HUES48 (cell line): ENCODE results near the gene TMEM214.

ENCODE experiments used
- H3K27ac ChIP-seq: one replicate; pipeline ENCODE4 v1.7.0; 2013; ENCODE audit warnings: low read depth, low read length, inconsistent platforms
- H3K27me3 ChIP-seq: 2 replicates; pipeline ENCODE4 v1.6.1; 2013; ENCODE audit warnings: mild to moderate bottlenecking, low read length; ENCODE audit not compliant: control insufficient read depth, insufficient read depth
- H3K36me3 ChIP-seq: 2 replicates; pipeline ENCODE4 v1.6.1; 2013; ENCODE audit warnings: low read length; ENCODE audit not compliant: control insufficient read depth, insufficient read depth
- H3K4me1 ChIP-seq: 2 replicates; pipeline ENCODE4 v1.6.1; 2013; ENCODE audit warnings: mild to moderate bottlenecking, low read length; ENCODE audit not compliant: control insufficient read depth, insufficient read depth
- H3K4me3 ChIP-seq: 2 replicates; pipeline ENCODE4 v1.5.1; 2013; ENCODE audit warnings: mild to moderate bottlenecking, low read depth, low read length
- H3K9ac ChIP-seq: 2 replicates; pipeline ENCODE4 v1.6.1; 2013; ENCODE audit warnings: mild to moderate bottlenecking, low read depth, low read length, moderate library complexity
- H3K9me3 ChIP-seq: 2 replicates; pipeline ENCODE4 v1.6.1; 2013; ENCODE audit warnings: low read length; ENCODE audit not compliant: control insufficient read depth, insufficient read depth

The TMEM214 gene

GRCh38 chr2:27087823-27088410, 55.2 kb downstream of the TMEM214 start:
- Histone ChIP-seq H3K4me1 (0 out of 2 replicates have a peak, but pooled peaks cover 5% of the 10 kb centered on the region), H3K36me3 (no peaks in the 10 kb centered on the region), H3K27me3 (peaks cover 16% of the 10 kb centered on the region), H3K4me3 (peak overlapping the region; percentile 76; the same call in 1 of the 2 replicates), H3K27ac (no peak overlapping the region), H3K9me3 (no peaks in the 10 kb centered on the region), H3K9ac (no peak overlapping the region)

- no peak overlapping the region for H3K9ac ChIP-seq
Observed at GRCh38 chr2:27088634-27089033, 55.9 kb downstream of the TMEM214 start.

DNA sequence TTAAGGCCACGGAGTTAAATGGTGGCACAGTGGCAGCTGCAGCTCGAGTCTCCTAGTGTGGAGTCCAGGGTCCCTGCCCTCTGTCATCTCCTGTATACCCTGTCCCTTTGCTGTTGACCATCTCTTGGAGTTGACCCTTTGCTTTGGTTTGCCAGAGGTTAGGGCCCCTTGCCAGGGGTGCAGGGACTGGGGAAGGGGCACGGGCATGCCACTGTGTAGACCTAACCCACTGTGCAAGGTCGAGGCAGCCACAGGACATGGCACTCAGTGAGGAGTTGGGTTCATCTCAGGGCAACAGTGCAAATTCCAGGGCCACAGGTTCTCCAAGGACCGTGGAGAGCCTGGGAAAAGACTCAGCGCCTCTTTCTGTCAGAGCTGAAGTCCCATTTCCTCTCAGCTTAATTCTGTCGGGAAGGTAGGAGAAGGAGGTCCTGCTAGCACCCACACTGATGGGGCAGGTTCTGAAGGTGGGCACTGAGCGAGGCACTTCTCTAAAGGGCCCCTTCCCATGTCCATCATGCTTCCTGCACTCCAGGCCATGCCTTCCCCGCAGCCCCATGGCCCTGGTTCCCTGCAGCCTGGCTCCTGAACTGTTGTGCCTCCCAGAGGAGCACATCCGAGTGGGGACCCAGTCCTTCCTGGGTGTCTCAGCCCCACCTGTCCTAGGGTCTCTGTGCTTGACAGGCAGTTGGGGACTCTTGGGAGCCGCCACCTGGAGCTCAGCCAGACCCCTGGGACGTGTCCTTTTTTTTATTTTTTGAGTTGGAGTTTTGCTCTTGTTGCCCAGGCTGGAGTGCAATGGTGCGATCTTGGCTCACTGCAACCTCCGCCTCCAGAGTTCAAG, 56.6 kb downstream of the TMEM214 start:
- no peak overlapping the region for H3K4me3 ChIP-seq
- H3K4me1 ChIP-seq: 0 out of 2 replicates have a peak, but pooled peaks cover 5% of the 10 kb centered on the region
- H3K9ac ChIP-seq: no peak overlapping the region
- no peaks in the 10 kb centered on the region for H3K36me3 ChIP-seq
- H3K27ac ChIP-seq: no peak overlapping the region
- H3K9me3 ChIP-seq: no peaks in the 10 kb centered on the region
- H3K27me3 ChIP-seq: peaks cover 16% of the 10 kb centered on the region

More at GRCh38 chr2:27088634-27089033, 55.9 kb downstream of the TMEM214 start:
- H3K36me3 ChIP-seq: no peaks in the 10 kb centered on the region
- H3K4me3 ChIP-seq: no peak overlapping the region
- 0 out of 2 replicates have a peak, but pooled peaks cover 5% of the 10 kb centered on the region for H3K4me1 ChIP-seq
- no peak overlapping the region for H3K27ac ChIP-seq
- no peaks in the 10 kb centered on the region for H3K9me3 ChIP-seq
- peaks cover 16% of the 10 kb centered on the region for H3K27me3 ChIP-seq
